Trophoblast cell (in vitro differentiated cells and primary cell): ENCODE results near the gene ZNF429.

ENCODE experiments used
- DNase-seq, 2 donors: peaks; one replicate each; pipeline ENCODE4 v3.0.0-alpha.2; 2016
- H2AFZ ChIP-seq: 2 replicates; pipeline ENCODE4 v1.6.1; 2013; ENCODE audit warnings: low read length, moderate library complexity, mild to moderate bottlenecking; ENCODE audit not compliant: insufficient read depth, poor library complexity
- H2AK5ac ChIP-seq: 2 replicates; pipeline ENCODE4 v1.6.1; 2013; ENCODE audit warnings: mild to moderate bottlenecking, low read length
- H2BK120ac ChIP-seq: 2 replicates; pipeline ENCODE4 v1.6.1; 2013; ENCODE audit warnings: low read length, mild to moderate bottlenecking, moderate library complexity; ENCODE audit not compliant: insufficient read depth, poor library complexity
- H2BK12ac ChIP-seq: 2 replicates; pipeline ENCODE4 v1.6.1; 2013; ENCODE audit warnings: mild to moderate bottlenecking, low read length, moderate library complexity
- H2BK5ac ChIP-seq: 2 replicates; pipeline ENCODE4 v1.6.1; 2013; ENCODE audit warnings: low read length, low read depth, moderate library complexity, mild to moderate bottlenecking; ENCODE audit not compliant: poor library complexity
- H3K14ac ChIP-seq: 2 replicates; pipeline ENCODE4 v1.6.1; 2013; ENCODE audit warnings: mild to moderate bottlenecking, low read length
- H3K18ac ChIP-seq: 2 replicates; pipeline ENCODE4 v1.6.1; 2013; ENCODE audit warnings: mild to moderate bottlenecking, low read length
- H3K23ac ChIP-seq: 2 replicates; pipeline ENCODE4 v1.6.1; 2013; ENCODE audit warnings: low read length
- H3K27ac ChIP-seq: 2 replicates; pipeline ENCODE4 v1.5.1; 2013; ENCODE audit warnings: low read depth, mild to moderate bottlenecking, inconsistent platforms, low read length, moderate library complexity
- H3K27me3 ChIP-seq: 2 replicates; pipeline ENCODE4 v1.6.1; 2013; ENCODE audit warnings: inconsistent platforms, mild to moderate bottlenecking, low read length, moderate library complexity; ENCODE audit not compliant: insufficient read depth
- H3K36me3 ChIP-seq, 2 experiments: 1 replicate in 1 of 2; 2 replicates in 1 of 2; pipeline ENCODE4 v1.6.1; 2013; ENCODE audit warnings: low read length in 2 of 2, mild to moderate bottlenecking in 2 of 2, moderate library complexity in 1 of 2; ENCODE audit not compliant: insufficient read depth in 2 of 2, control insufficient read depth in 1 of 2
- H3K4ac ChIP-seq: 2 replicates; pipeline ENCODE4 v1.6.1; 2013; ENCODE audit warnings: low read depth, mild to moderate bottlenecking, low read length, moderate library complexity
- H3K4me1 ChIP-seq, 2 experiments: 1 replicate in 1 of 2; 2 replicates in 1 of 2; pipeline ENCODE4 v1.6.1; 2013; ENCODE audit warnings: low read length in 2 of 2, mild to moderate bottlenecking in 2 of 2, moderate library complexity in 1 of 2; ENCODE audit not compliant: insufficient read depth in 2 of 2, control insufficient read depth in 1 of 2
- H3K4me2 ChIP-seq: 2 replicates; pipeline ENCODE4 v1.6.1; 2013; ENCODE audit warnings: inconsistent platforms, mild to moderate bottlenecking, low read length, moderate library complexity
- H3K4me3 ChIP-seq: 2 replicates; pipeline ENCODE4 v1.5.1; 2013; ENCODE audit warnings: mild to moderate bottlenecking, low read depth, low read length, inconsistent platforms
- H3K79me1 ChIP-seq: one replicate; pipeline ENCODE4 v1.6.1; 2013; ENCODE audit warnings: low read length
- H3K79me2 ChIP-seq: 2 replicates; pipeline ENCODE4 v1.6.1; 2013; ENCODE audit warnings: low read length, mild to moderate bottlenecking; ENCODE audit not compliant: control insufficient read depth, insufficient read depth, poor library complexity
- H3K9ac ChIP-seq: 2 replicates; pipeline ENCODE4 v1.6.1; 2013; ENCODE audit warnings: mild to moderate bottlenecking, low read length
- H3K9me3 ChIP-seq: 2 replicates; pipeline ENCODE4 v1.6.1; 2013; ENCODE audit warnings: low read depth, mild to moderate bottlenecking, control low read depth, inconsistent platforms, low read length; ENCODE audit not compliant: insufficient read depth
- H4K12ac ChIP-seq: 2 replicates; pipeline ENCODE4 v1.6.1; 2013; ENCODE audit warnings: low read depth, mild to moderate bottlenecking, low read length, moderate library complexity
- H4K8ac ChIP-seq: 2 replicates; pipeline ENCODE4 v1.6.1; 2013; ENCODE audit warnings: low read depth, mild to moderate bottlenecking, low read length, moderate library complexity
- H4K91ac ChIP-seq: one replicate; pipeline ENCODE4 v1.6.1; 2013; ENCODE audit warnings: low read depth, mild to moderate bottlenecking, low read length, moderate library complexity
- WGBS: extraction: QIAGEN DNeasy Blood & Tissue Kit; methylation state at CpG from one replicate; pipeline ENCODE4 v1.1.7; 2013; ENCODE audit warnings: missing lambda C conversion rate; ENCODE audit not compliant: insufficient read length, insufficient coverage; ENCODE audit errors: extremely low coverage; 5-methylcytosine and 5-hydroxymethylcytosine counted together

The ZNF429 gene

GRCh38 chr19:21587117-21587461 lies 81.7 kb downstream of the ZNF429 start:
- Histone ChIP-seq H4K12ac (no peak overlapping the region), H3K36me3 (no peaks in the 10 kb centered on the region), H3K4ac (no peak overlapping the region), H3K18ac (no peak overlapping the region), H3K4me1 (peaks cover 8 to 11% of the 10 kb centered on the region in 2 experiments), H3K27me3 (peaks cover 3% of the 10 kb centered on the region), H2AFZ (peak overlapping the region; percentile 67), H3K9me3 (peaks cover 5% of the 10 kb centered on the region), H3K4me3 (peak overlapping the region; percentile 64), H3K23ac (no peak overlapping the region), H2BK12ac (no peak overlapping the region), H3K27ac (no peak overlapping the region), H3K14ac (no peak overlapping the region), H2BK120ac (no peak overlapping the region), H3K9ac (no peak overlapping the region), H2BK5ac (no peak overlapping the region), H3K4me2 (peak overlapping the region; percentile 94), H2AK5ac (no peak overlapping the region), H4K8ac (no peak overlapping the region), H4K91ac (no peak overlapping the region), H3K79me2 (no peaks in the 10 kb centered on the region), H3K79me1 (peaks cover 5% of the 10 kb centered on the region)
- no CpG with 5 or more reads among the region's 12 CpGs for WGBS
- DNase-seq = no peak

GRCh38 chr19:21587549-21587948 lies 82.1 kb downstream of the ZNF429 start:
- Histone ChIP-seq H3K4me1 (peaks cover 8 to 11% of the 10 kb centered on the region in 2 experiments), H3K4me3 (no peak overlapping the region), H4K12ac (no peak overlapping the region), H2BK5ac (no peak overlapping the region), H3K27me3 (peaks cover 3% of the 10 kb centered on the region), H3K79me1 (peaks cover 5% of the 10 kb centered on the region), H3K23ac (no peak overlapping the region), H3K18ac (no peak overlapping the region), H3K4me2 (no peak overlapping the region), H2AFZ (no peak overlapping the region), H2BK12ac (no peak overlapping the region), H3K9me3 (peaks cover 5% of the 10 kb centered on the region), H4K91ac (no peak overlapping the region), H3K9ac (no peak overlapping the region), H3K79me2 (no peaks in the 10 kb centered on the region), H3K27ac (no peak overlapping the region), H3K4ac (no peak overlapping the region), H2BK120ac (no peak overlapping the region), H3K36me3 (no peaks in the 10 kb centered on the region), H3K14ac (no peak overlapping the region), H2AK5ac (no peak overlapping the region), H4K8ac (no peak overlapping the region)
- no CpG with 5 or more reads among the region's 5 CpGs for WGBS
- no peak for DNase-seq

- no peak overlapping the region for H2BK120ac ChIP-seq
These were observed 82.7 kb downstream of the ZNF429 start for GRCh38 chr19:21588065-21588601.

GRCh38 chr19:21590867-21591266 lies 85.5 kb downstream of the ZNF429 start:
- Histone ChIP-seq H3K23ac (no peak overlapping the region), H3K18ac (no peak overlapping the region), H2BK12ac (no peak overlapping the region), H3K4me1 (peaks cover 8 to 11% of the 10 kb centered on the region in 2 experiments), H3K79me2 (no peaks in the 10 kb centered on the region), H4K8ac (no peak overlapping the region), H4K12ac (no peak overlapping the region), H3K79me1 (peaks cover 5% of the 10 kb centered on the region), H3K4ac (no peak overlapping the region), H3K27me3 (peaks cover 3% of the 10 kb centered on the region), H3K27ac (peak overlapping the region; percentile 86), H2BK5ac (peak overlapping the region; percentile 9), H3K4me2 (peak overlapping the region; percentile 35), H3K9ac (no peak overlapping the region), H2AK5ac (no peak overlapping the region), H3K36me3 (no peaks in the 10 kb centered on the region), H2AFZ (no peak overlapping the region), H2BK120ac (no peak overlapping the region), H3K4me3 (no peak overlapping the region), H4K91ac (no peak overlapping the region), H3K14ac (no peak overlapping the region), H3K9me3 (peaks cover 3% of the 10 kb centered on the region)
- no peak for DNase-seq
- WGBS = no CpG with 5 or more reads among the region's 2 CpGs

More at GRCh38 chr19:21588065-21588601, 82.7 kb downstream of the ZNF429 start:
- H3K79me1 ChIP-seq = peaks cover 5% of the 10 kb centered on the region
- H4K8ac ChIP-seq = no peak overlapping the region
- no peak overlapping the region for H3K9ac ChIP-seq
- H3K36me3 ChIP-seq = no peaks in the 10 kb centered on the region
- peaks cover 3% of the 10 kb centered on the region for H3K27me3 ChIP-seq
- no peak overlapping the region for H2BK5ac ChIP-seq
- H3K23ac ChIP-seq = no peak overlapping the region
- H4K91ac ChIP-seq = no peak overlapping the region
- no CpG with 5 or more reads among the region's 7 CpGs for WGBS
- no peaks in the 10 kb centered on the region for H3K79me2 ChIP-seq
- no peak overlapping the region for H3K18ac ChIP-seq
- H3K4me2 ChIP-seq = no peak overlapping the region
- no peak overlapping the region for H2BK12ac ChIP-seq
- no peak overlapping the region for H3K4me3 ChIP-seq
- H3K4me1 ChIP-seq = peaks cover 8 to 11% of the 10 kb centered on the region in 2 experiments
- H3K27ac ChIP-seq = no peak overlapping the region
- peaks cover 5% of the 10 kb centered on the region for H3K9me3 ChIP-seq
- DNase-seq = no peak
- H2AK5ac ChIP-seq = no peak overlapping the region
- H3K4ac ChIP-seq = no peak overlapping the region
- H3K14ac ChIP-seq = no peak overlapping the region
- no peak overlapping the region for H4K12ac ChIP-seq
- H2AFZ ChIP-seq = no peak overlapping the region
